GM21619 (cell line): ENCODE measurements around the gene LPP.

ENCODE experiments used
- ATAC-seq: cut with Tn5 transposase; IDR thresholded peaks from one replicate; pipeline ENCODE4 v1.9.1; 2021; ENCODE audit not compliant: unreplicated experiment

LPP gene

GRCh38 chr3:188218603-188219002, 64.6 kb downstream of the LPP start:
- no peak for ATAC-seq

DNA sequence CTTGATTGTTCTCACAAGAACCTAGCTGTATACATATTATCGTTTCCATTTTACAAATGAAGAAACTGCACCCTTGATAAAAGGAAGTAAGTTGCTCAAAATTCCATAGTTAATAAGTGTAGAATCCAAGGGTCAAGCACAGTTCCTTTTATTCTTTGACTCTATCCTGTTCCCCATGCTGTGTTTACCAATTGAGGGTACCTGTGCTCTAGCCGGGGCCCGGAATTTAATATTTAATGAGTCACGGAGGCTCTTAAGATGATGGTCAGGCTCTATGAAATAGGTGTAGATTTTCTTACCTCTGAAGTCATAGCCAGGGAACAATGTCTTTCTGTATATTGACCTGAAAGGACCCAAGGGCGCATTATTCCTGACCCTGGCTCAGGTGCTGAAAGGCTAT, 65.2 kb downstream of the LPP start:
- no peak for ATAC-seq

DNA sequence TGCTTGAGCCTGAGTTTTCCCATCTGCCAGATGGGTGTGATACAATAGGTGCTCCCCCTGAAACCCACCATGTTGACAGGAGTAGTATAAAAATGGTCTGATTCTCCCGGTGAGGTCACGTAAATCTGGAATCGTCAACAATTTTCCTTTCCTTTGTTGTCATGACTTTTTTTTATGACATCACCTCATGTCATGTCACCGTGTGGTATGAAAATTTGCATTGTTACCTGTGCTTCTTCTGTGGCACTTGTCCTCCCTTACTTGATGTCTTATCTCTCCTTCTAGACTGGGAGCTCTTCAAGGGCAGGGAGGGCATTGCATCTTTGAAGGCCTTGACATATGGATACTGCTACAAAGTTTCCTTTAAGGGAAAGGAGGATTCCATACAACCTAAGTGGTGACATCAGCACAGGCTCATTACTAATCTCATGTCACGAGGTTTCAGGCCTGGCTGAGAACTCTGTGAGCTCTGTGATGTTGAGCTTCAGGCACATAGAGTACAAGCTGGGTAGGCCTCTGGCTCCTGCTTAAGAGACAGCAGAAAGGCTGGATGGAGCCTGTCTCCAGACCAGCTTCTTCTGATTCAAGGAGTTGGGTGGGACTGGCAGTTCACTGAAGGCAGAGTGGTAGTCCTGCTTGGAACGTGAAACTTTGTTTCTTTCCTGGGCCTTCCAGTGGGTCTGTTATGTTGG, 66.3 kb downstream of the LPP start:
- no peak for ATAC-seq

GRCh38 chr3:188220988-188221818, 67.2 kb downstream of the LPP start:
- ATAC-seq, result no peak

DNA sequence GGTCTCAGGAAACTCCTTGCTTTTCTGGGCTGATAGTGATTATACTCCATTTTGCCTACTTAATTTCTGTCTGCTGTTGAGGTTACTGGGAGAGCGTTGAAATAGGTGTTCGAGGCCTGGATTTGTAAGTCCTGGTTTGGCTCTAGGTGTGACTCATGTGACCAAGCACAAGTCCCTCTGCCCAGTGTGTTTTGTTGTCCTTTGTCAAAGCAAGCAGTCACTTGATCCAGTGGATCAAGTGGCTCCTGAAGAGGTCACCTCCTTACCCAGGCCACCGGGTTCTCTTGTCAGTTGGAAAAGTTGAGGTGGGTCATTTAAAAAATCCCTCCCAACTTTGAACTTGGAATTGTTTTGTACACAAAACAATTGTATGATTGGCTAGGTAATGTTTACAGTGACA, 70.0 kb downstream of the LPP start:
- ATAC-seq, result no peak

GRCh38 chr3:188227442-188227841, 73.5 kb downstream of the LPP start:
- ATAC-seq, result no peak

- ATAC-seq, result no peak
These were observed 75.2 kb downstream of the LPP start for GRCh38 chr3:188229177-188229576.

GRCh38 chr3:188229726-188230125, 75.8 kb downstream of the LPP start:
- ATAC-seq, result no peak

GRCh38 chr3:188230962-188231361, 77.0 kb downstream of the LPP start:
- ATAC-seq, result no peak

GRCh38 chr3:188231456-188231855, 77.5 kb downstream of the LPP start:
- ATAC-seq, result no peak

DNA sequence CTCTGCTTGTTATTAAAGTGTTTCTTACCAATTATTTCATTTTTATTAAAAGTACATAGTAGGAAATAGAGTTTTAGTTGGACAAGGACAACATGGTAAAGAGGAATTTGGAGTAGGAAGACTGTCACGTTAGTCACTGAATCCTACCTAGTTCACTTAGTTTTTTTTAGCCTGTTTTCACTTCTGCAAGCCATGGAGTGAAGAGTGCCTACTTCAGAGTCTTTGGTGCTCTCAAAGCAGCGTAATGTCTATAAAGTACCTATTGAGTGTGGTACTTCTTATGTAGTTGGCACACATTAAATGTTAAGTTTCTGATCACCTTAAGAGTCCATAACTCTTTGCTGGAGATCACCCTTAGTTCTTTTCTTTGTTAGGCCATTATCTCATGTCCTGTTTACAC, 78.7 kb downstream of the LPP start:
- no peak for ATAC-seq

GRCh38 chr3:188233320-188233719, 79.4 kb downstream of the LPP start:
- no peak for ATAC-seq

GRCh38 chr3:188234132-188234531, 80.2 kb downstream of the LPP start:
- no peak for ATAC-seq

- no peak for ATAC-seq
These were observed 82.3 kb downstream of the LPP start for GRCh38 chr3:188236271-188236670.

DNA sequence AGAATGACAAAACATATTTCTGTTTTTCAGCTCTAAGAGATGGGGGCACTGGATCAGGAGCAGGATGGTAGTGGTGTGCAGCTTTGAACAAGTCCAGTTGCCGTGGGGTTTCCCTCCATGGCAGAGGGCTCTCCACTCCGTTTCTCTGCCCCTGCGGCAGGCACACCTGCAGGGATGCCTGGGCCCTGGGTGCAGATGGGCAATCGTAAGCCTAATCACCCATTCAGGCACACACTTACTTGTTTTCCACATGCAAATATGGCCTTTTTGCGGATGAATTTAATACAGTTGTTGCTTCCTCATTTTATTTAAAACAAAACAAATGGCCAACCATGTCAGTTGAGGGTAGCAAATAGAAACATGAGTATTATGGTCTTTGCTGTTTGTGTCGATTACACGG, 85.1 kb downstream of the LPP start:
- ATAC-seq, result no peak

DNA sequence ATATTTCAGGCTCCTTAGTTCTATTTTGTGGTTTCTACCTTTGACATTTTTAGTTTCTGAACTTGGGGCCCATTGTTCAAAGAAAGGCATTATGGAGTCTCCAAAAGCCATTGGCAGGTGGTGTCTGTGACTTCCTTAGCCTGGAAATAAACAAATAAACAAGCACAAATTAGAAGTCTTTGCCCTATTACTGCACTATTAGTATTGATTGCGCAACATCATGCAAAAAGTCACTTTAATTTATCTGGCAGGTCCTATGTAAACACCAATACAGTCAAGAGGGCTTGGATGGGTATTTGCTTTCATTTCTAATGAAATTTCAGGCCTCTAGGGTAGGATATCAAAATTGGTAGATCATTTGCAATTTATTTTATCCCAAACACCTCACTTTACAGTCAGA, 85.6 kb downstream of the LPP start:
- ATAC-seq, result no peak

DNA sequence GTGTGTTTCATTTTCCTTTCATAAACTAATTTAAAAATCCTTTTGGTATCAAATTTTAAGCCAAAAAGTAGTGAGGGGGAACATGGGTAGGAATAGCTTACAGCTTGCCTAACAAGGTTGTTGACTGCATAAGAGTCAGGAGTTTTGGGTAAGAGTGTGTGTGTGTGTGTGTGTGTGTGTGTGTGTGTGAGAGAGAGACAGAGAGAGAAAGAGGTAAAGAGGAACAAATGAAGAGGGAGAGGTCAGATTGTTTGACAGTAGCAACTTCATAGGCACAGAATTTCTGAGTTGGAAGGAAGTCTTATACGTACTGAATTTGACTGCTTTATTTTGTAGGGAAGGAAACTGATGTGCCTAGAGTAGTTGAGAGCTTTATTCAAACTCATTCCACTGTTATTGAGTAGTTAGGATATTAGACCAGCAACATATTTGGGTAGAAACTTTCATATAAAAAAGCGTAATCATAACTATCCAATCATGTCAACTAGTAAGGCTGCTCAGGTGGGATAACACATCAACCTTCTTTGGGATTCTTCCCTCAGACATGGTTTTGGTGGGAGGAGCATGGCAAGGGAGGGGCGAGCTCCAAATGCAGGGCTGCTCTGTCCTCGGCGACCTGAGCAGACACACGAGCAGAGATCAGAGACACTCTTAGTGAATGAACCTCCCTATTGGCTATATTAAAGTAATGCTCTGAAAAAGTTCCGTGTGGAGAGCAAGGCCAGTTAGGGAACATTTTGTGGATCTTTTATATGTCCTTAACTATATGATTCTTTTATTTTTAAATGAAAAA, 86.4 kb downstream of the LPP start:
- no peak for ATAC-seq

- ATAC-seq, result no peak
These were observed 87.1 kb downstream of the LPP start for GRCh38 chr3:188241072-188241471.

DNA sequence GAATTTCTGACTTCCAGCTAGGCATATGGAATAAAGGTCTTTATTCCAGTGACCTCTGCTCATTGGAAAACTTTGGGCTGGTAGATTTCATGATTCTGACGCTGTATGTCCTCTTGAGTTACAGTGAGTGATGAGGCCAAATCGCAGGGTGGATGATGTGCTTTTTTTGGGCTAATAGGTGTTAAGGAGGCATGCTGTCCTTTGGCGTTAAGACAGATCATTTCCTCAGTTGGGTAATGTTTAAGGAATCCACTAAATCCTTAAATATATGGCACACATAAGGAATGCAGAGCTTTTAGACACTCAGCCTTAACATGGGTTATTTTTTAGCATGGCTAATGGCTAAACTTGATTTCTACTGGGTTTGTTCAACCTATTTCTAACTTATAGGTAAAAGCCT, 87.9 kb downstream of the LPP start:
- ATAC-seq, result no peak

- ATAC-seq, result no peak
These were observed 88.6 kb downstream of the LPP start for GRCh38 chr3:188242436-188243123.

DNA sequence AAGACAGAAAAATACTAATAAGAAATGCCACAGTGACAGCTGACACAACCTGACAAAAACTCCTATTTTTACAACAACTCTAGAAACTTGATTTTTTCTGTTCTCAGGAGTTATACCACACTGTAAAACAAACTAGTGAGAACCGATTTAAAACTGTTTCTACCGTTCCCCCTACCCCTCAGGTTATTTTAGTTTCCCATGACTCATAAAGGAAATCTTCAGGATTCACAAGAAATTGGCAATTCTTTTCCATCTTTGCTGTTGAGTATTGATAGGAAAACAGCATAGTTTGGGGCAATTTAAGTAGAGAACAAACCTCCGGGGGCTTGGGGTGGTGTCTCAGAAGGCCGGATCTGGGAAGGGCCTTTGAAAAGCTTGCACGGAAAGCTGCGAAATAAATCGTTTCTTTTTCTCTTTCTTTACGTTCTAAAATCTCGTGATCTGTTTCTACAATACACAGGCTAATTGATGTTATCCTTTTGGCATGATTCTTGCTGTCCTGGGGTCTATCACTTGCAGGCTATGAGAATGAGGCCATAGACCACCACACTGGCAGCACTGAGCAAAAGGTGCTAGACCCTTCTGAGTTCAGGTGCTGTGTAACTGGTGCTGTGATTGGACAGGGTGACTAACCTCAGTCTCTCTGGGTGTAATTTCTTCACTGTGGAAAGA, 89.3 kb downstream of the LPP start:
- no peak for ATAC-seq
